ENCODE data around the gene DLG2.

The DLG2 gene

GRCh38 chr11:84157639-84158038, 1469.5 kb downstream of the DLG2 start:
- Histone ChIP-seq H3K27ac (replicated peaks) (no peak overlapping the region), H3K27me3 (ENCODE audit: insufficient read depth, poor library complexity, severe bottlenecking) (no peaks in the 10 kb centered on the region), H3K4me3 (replicated peaks; ENCODE audit: insufficient read depth, low read length) (no peak overlapping the region)
- no peak for TF ChIP-seq GABPA (IDR thresholded peaks at IDR 0.05; ENCODE audit: low read depth)
- no peak for TF ChIP-seq SPI1 (IDR thresholded peaks at IDR 0.05; ENCODE audit: borderline replicate concordance, low read depth)
- TF ChIP-seq POLR2AphosphoS5 (IDR thresholded peaks at IDR 0.05; ENCODE audit: low read depth): no peak
- TF ChIP-seq REST (IDR thresholded peaks at IDR 0.05; ENCODE audit: insufficient replicate concordance, low read depth): no peak
- no peak for TF ChIP-seq CTCF (IDR thresholded peaks at IDR 0.05; ENCODE audit: insufficient read depth, low read length)
- DNase-seq (ENCODE audit: low read depth in 1 of 2, low spot score in 1 of 2): no peak

GRCh38 chr11:84146826-84147225, 1480.3 kb downstream of the DLG2 start:
- DNase-seq (ENCODE audit: low read depth in 1 of 2, low spot score in 1 of 2): no peak
- Histone ChIP-seq H3K27me3 (ENCODE audit: insufficient read depth, poor library complexity, severe bottlenecking) (no peaks in the 10 kb centered on the region), H3K4me3 (replicated peaks; ENCODE audit: insufficient read depth, low read length) (no peak overlapping the region), H3K27ac (replicated peaks) (no peak overlapping the region)
- TF ChIP-seq REST (IDR thresholded peaks at IDR 0.05; ENCODE audit: insufficient replicate concordance, low read depth) (no peak), POLR2AphosphoS5 (IDR thresholded peaks at IDR 0.05; ENCODE audit: low read depth) (no peak), CTCF (IDR thresholded peaks at IDR 0.05; ENCODE audit: insufficient read depth, low read length) (no peak), GABPA (IDR thresholded peaks at IDR 0.05; ENCODE audit: low read depth) (no peak), SPI1 (IDR thresholded peaks at IDR 0.05; ENCODE audit: borderline replicate concordance, low read depth) (no peak)

DNA sequence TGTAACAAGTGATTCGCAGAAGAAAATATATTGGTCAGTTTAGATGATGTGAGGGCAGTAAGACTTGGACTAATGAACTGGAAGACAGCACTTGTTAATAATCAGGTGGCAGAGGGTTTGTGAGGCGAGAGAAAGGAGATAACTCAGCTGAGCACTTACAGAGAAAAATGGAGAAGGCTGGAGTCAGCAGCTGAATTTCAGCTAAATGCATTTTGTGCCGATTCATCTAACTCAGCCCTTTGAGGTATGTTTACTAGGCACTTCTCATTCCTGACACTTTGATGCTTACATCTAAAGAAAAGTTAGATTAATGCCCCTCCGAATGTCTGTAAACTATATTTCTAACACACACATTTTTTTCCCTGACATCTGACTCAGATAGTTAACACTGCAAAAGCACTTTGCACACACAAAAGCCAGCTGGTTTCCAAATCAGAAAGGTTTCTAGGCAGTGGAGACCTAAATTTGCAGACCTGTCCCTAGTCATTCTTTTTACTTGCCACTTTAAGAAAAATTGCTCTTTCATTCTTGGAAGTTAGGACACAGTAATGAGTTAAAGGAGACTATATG, 1481.4 kb downstream of the DLG2 start:
- no peak for DNase-seq (ENCODE audit: low read depth in 1 of 2, low spot score in 1 of 2)
- TF ChIP-seq POLR2AphosphoS5 (IDR thresholded peaks at IDR 0.05; ENCODE audit: low read depth): no peak
- TF ChIP-seq REST (IDR thresholded peaks at IDR 0.05; ENCODE audit: insufficient replicate concordance, low read depth): no peak
- TF ChIP-seq SPI1 (IDR thresholded peaks at IDR 0.05; ENCODE audit: borderline replicate concordance, low read depth): no peak
- no peak for TF ChIP-seq GABPA (IDR thresholded peaks at IDR 0.05; ENCODE audit: low read depth)
- TF ChIP-seq CTCF (IDR thresholded peaks at IDR 0.05; ENCODE audit: insufficient read depth, low read length): no peak
- no peak overlapping the region for H3K4me3 ChIP-seq (replicated peaks; ENCODE audit: insufficient read depth, low read length)
- no peaks in the 10 kb centered on the region for H3K27me3 ChIP-seq (ENCODE audit: insufficient read depth, poor library complexity, severe bottlenecking)
- H3K27ac ChIP-seq (replicated peaks): no peak overlapping the region
